GM19193 (cell line): ENCODE measurements around the gene GMPR.

ENCODE experiments used
- POLR2A ChIP-seq: IDR thresholded peaks from 4 replicates; pipeline ENCODE4 v1.6.1; 2011; ENCODE audit not compliant: insufficient read depth, insufficient read length; ENCODE audit errors: extremely low read depth

GMPR gene

DNA sequence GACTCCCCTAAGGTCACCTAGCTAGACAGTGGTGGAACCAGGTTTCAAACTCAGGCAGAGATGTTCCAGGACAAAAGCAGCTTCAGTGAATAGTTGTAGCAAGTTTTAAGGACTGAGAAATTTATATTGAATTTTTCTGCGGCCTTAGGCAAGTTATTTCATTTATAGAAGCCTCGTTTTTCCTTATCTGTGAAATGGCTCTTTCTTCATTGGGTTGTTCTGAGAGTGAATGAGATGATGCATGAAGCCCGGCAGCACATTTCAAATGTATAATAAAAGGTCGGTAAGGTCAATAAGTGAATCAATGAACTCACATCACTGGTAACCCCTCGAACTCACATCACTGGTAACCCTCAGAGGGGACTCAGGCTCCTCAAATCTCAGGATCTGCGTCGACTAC, 1.1 kb upstream of the GMPR start:
- no peak for TF ChIP-seq POLR2A

DNA sequence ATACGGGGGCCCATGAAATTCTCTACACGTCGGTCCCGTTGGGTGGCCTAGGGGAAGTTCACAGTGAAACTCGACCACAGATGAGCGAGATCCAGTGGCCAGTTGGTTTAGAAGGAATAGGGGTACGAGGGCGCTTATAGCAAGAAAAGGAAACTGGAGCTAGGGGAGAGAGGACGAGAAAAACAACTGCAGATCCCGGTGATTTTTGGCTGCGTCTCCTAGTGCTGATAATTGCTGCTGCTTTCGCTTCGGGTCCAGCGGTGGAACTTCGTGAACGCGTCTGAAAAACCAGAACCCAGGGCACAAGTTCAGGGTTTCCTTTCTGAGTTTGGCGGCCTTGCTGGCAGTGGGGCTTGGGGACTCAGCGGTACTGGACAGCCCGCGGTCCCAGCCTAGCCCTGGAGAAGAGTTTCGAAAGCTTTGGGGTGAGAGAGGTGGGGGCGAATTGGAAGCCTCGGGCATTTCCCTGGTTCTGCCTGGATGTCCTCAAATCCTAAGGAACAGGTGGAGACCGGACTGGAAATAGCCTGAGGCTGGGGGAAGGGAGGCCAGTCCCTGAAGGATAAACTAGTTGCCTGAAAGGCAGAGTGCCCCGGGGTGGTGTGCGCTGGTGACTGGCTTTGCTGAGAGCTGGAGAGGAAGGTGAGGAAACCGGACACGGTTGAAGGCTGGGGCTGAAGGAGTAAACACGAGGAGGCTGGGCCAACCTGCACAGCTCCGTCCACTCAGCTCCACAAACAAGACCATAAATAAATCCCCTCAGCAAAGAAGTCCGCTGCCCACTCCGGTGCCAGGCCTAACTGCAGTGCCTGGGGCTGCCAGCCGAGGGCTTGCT, 793 bp downstream of the GMPR start:
- no peak for TF ChIP-seq POLR2A

DNA sequence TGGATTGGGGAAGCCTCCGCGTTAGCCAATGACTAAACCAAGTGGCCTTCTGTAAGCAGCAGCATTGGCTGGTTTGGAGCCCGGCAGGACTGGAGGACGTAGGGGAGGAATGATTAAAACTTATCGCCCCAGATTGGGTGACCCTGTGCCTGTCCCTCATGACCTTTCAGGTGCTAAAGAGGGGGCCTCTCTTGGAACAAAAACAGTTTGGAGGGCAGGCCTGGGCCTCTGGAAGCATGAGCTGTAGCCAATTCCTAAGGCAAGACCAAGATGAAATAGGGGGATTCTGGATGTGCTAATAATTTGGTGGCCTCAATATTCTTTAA, 1.4 kb downstream of the GMPR start:
- TF ChIP-seq POLR2A: no peak

DNA sequence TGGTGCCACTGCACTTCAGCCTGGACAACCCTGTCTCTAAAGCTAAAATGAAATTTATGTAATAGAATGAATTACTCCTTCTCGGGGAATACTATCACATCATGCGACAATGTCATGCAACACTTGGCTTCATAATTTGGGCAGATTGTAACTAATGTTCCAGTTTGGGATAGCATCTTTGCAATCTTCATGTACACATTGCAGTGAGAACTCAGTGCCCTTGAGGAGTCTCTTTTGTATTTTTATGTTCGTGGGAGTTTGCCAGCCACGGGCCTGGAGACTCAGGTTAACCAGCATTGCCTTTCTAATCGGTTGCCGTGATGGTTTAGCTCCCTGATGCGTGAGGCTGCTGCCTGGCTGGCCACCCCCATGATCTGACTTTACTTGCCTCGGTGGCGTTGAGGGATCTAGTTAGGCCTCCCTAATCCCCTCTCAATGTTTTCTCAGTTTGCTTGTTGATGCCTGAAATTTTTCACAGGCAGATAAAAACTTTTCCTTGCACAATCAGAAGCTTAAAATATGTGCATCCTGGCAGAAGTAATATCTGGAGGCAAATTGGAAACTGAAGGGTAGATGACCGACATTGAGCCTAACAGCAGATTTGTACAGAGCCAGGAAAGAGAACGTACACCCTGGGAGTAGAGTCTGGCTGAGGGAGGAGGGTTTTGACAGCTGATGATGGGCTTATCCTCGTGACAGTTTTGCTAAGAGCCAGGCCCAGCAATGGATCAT, 2.4 kb downstream of the GMPR start:
- TF ChIP-seq POLR2A: no peak

DNA sequence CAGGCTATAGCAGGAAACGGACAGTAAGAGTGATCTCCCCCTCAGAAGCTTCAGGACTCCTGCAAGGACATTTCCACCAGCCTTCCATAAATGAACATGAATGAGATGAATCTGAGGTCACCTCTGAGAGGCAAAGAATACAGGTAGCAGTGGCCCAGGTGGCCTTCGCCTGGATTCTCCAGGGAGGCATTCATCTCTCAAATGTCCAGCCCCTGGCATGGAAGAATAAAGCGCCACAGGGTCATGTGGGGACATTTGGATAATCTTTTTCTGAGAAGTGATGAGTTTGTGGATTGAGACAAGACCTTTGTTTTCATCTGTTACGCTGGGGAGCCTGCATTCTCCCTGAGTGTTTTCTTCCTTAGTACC, 2.9 kb downstream of the GMPR start:
- no peak for TF ChIP-seq POLR2A

DNA sequence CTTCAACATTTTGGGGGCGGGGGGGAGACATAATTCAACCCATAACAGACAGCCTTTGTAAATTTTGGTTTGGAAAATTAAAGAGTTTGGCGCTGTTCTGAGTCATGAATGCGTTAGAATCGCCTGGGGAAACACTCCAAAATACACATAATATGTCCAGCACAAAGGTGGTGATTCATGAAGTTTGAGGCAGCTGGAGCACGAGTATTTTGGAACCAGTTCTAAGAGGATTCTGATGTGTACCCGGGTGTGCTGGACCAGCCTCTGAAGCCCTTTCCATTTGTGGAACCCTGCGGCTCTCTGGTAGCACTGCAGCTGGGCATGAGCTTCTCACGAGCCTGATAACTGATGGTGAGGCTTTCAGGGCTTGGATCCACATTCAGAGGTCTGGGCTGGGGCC, 4.7 kb downstream of the GMPR start:
- no peak for TF ChIP-seq POLR2A

DNA sequence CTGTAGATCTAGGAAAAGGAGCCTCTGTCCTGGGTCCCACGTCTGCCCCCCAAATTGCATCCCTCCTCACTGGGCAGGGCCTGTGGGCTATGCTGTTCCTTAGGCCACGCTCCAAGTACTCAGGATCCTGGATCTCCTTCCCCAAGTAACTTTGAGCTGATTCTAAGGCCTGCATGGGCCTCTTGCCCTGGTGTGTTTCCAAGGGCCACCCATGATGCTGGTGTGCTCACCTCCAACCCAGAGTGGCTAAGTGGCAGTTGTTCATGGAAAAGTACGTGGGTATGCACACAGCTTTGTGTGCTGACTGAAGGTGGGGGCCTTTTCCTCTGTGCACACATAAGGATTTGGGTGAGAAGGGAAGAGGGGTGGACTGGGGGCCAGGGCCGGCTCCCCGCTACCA, 5.3 kb downstream of the GMPR start:
- TF ChIP-seq POLR2A: no peak

DNA sequence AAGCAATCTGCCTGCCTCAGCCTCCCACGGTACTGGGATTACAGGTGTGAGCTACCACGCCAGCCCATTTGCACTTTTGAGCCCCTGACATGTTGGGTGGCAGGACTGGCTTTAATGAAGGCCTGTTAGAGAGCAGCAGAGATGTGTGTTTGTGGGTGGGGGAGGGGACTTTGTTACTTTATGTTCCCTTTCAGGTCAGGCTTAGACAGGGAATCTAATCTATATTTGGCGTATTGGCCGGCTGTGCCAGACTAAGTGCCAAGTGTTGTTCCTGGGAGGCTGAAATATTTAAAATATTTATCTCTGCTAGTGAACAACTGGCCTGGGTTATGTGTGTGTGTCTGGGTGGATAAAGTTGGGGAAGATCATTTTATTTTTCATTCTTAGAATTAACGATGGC, 6.1 kb downstream of the GMPR start:
- no peak for TF ChIP-seq POLR2A

DNA sequence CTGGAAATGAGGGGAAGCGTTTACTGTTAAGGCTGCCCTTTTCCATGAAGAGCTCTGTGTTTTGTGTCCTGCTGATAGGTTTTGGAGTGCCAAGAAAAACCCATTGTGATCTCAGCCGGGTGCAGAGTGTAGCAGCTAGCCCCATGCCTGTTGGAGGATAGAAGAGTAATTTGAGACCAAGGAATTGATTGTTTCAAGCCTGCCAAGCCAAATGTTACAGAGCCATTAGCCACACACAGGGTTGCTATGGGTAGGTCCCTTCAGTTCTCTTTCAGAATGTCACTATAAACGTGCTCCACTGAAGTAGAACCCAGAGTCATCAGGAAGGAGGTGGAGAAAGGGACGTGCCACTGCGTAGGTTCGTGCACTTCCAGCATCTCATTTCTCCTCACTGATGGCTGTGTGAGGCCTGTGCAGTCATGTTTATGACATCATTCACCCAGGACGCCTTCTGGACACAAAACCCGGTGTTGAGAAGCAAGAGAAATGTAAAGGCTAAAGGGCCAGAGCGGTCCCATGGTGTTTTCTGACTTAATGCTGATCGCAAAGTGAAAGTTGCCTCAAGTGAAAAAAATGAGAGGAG, 6.6 kb downstream of the GMPR start:
- TF ChIP-seq POLR2A: no peak

DNA sequence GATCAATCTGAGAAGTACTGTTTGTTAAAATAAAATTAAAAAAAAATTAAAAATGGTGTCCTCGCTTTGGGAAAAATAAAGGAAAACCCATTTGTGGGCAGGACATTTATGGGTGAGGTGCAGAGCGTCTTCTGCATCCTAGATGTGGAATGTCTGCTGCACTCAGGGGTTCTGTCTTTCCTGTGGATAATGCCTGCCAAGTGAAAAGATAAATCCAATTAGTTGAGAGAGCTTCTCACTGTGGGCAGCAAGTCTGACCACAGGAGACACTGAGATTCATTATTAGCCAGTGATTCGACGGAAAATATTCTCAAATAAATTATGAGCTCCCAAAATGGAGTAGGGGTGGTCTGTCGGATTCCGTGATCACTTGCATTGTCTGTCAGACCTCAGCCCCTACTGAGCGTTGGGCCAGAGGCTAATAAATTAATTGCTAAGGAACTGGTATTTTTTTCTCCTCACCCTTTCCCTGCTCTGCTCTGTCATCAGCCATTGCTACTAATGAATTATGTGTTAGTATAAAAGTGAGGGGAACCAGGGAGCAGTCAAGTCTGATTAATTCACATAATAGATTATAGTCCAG, 10.0 kb downstream of the GMPR start:
- TF ChIP-seq POLR2A: no peak

DNA sequence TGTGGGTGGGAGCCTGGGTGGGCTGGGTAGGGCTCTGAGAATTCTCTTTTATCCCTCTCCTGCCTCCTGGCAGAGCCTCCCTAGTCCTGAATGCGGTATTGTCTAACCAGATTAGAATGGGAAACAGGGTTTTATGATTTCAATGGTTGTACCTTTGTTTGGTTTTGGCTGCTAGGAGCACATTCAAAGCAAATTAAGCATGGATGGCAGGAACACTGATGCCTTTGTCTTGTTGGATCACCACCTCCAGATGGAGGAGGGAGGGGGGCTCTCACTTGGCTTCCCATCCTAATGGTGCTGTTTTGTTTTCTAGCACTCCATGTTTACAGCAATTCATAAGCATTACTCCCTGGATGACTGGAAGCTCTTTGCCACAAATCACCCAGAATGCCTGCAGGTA, 11.6 kb downstream of the GMPR start:
- TF ChIP-seq POLR2A: no peak

DNA sequence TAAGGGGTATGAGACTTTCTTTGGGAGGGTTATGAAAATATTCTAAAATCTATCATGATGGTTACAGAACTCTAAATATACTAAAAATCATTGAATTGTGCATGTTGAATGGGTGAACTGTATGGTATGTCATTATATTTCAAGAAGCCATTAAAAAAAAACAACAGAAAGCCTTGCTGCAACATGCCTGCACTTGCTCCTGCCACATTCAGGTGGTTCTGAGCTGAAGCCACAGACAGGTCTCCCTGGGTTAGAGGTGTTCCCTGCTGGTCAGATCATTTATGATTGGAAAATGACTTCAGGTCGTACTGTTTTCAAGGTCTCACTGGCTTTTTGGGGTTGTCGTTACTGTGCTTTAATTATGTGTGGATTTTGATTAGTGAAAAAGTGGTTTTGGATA, 13.3 kb downstream of the GMPR start:
- no peak for TF ChIP-seq POLR2A

DNA sequence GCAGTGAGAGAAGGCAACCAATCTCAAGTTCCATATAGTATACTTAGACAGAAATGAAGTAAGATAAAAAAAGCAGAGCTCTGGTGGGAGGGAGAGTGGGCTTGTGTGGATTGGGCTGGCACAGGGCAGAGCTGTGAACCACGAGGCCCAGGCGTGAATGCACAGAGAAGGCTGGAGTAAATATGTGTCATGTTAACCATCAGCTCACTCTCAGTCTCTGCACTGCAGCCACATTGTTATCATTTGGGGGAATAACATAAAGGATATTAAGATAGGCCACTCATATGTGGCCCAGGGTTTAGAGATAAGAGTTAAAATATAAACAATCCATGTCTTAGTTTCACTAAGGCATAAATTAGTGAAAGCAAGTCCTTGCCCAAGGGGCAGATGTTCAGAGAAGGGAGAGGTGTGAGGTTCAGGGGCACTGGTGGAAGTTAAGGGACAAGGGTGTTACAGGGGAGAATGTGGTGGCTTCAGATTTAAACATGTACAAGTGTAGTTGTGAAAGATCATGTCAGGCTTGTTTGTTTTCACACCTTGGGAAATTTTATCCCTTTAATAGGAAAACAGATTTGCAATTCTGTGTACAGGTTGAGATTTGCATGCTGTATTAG, 14.4 kb downstream of the GMPR start:
- no peak for TF ChIP-seq POLR2A

DNA sequence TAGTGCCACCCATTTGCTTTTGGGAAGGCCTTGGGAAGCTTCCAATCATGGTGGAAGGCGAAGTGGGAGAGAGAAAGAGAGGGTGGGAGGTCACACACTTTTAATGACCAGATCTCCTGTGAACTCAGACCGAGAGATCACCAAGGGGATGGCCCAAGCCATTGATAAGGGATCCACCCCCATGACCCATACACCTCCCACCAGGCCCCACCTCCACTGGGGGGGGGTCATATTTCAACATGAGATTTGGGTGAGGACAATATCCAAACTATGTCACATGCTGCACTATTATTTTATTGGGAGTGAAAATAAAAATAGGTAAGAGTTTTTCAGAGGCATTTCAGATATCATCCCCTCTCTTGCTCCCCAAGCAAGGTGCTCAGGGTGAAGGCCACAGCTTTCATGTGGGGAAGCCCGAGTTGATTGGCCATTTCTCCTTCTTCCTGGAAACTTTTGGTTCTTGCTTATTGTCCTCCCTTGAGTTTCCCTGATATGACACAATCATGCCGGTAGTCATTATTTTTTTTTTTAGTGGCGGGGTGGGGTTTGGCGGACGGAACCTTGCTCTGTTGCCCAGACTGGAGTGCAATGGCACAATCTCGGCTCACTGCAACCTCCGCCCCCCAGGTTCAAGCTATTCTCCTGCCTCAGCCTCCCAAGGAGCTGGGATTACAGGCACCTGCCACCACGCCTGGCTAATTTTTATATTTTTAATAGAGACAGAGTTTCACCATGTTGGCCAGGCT, 15.2 kb downstream of the GMPR start:
- TF ChIP-seq POLR2A: no peak

DNA sequence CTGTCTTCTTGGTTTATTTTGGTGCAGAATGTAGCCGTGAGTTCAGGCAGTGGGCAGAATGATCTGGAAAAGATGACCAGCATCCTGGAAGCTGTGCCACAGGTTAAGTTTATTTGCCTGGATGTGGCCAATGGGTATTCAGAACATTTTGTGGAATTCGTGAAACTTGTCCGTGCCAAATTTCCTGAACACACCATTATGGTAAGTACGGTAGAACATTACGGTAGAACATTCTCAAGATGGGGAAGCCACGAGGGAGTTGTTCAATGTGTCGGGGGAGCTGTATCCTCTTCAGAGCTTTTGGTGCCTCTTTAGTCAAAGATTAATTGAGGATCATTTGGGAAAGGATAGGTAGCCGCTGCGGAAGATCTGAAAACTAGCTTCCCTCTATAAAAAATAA, 16.1 kb downstream of the GMPR start:
- no peak for TF ChIP-seq POLR2A
